ENCODE measurements around the gene PALM.

- TF ChIP-seq CTCF (conservative IDR thresholded peaks at IDR 0.05; ENCODE audit: low read depth, low read length), result no peak
- TF ChIP-seq EZH2 (IDR thresholded peaks at IDR 0.05; ENCODE audit: borderline replicate concordance, low read depth, low read length, poor library complexity, severe bottlenecking), result no peak
Observed at GRCh38 chr19:710767-711166, 2.0 kb downstream of the PALM start.
